ENCODE results near the gene EWSR1.

EWSR1 gene

DNA sequence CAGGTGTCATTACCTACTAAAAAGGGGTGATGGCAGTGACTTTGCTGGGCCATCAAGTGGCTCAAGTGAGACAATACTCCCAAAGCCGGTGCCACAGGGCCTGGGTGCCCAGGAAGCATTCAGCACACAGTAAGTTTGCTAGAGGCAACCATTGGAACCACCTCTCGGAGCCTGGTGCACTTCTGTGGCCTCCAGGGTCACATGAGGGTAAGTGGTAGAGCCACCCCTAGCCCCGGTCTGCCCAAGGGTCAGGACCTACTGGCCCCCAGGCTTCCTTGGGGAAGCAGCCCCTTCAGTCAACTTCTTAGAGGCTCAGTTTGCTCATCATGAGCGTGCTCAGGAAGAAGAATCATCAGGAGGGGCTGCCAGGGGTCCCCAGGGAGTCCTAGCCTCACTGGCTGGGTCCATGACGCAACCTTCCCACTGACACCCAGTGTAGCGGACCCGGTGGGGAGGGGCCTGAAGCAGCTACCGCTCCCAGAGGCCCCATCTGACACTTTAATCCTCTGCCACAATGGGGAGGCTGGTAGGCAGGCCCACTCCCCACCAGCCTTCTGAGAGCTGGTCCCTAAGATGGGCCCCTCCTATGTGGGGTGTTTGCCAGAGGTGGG is 64.9 kb downstream of the EWSR1 start:
- H3K4me3 ChIP-seq (ENCODE audit: control insufficient read depth in 1 of 7, extremely low read depth in 1 of 7, insufficient read depth in 4 of 7, low read depth in 2 of 7, low read length in 6 of 7), result no peak overlapping the region
- DNase-seq, result no peak
- WGBS (ENCODE audit: insufficient coverage), result 96% methylated on average over 8 of the region's 8 CpGs
- no peak overlapping the region for H3K27ac ChIP-seq (ENCODE audit: insufficient read depth in 1 of 2, low read depth in 1 of 2, low read length in 2 of 2, poor library complexity in 1 of 2, severe bottlenecking in 2 of 2)
- CTCF ChIA-PET, result interaction anchor here (0.5 to 0.7 kb wide), 2 partner anchors 9 to 303 kb away, joined by 3 to 4 read pairs; no protein-coding TSS in a partner anchor
- H3K9me3 ChIP-seq (ENCODE audit: control extremely low read depth in 1 of 5, control insufficient read depth in 4 of 5, insufficient read depth in 2 of 5, low read depth in 1 of 5, low read length in 4 of 5), result no peaks in the 10 kb centered on the region
- POLR2A ChIA-PET, result no interaction called here
- H3K27me3 ChIP-seq (replicated peaks in 2 of 5; ENCODE audit: control insufficient read depth in 4 of 5, insufficient read depth in 5 of 5, low read length in 4 of 5), result no peaks in the 10 kb centered on the region
- H3K4me1 ChIP-seq (ENCODE audit: control extremely low read depth in 1 of 4, control insufficient read depth in 4 of 4, insufficient read depth in 4 of 4, low read length in 3 of 4), result no peaks in the 10 kb centered on the region
- peaks cover 9 to 95% (median 71%) of the 10 kb centered on the region in 4 experiments for H3K36me3 ChIP-seq (ENCODE audit: control insufficient read depth in 4 of 4, insufficient read depth in 4 of 4, low read length in 3 of 4)

DNA sequence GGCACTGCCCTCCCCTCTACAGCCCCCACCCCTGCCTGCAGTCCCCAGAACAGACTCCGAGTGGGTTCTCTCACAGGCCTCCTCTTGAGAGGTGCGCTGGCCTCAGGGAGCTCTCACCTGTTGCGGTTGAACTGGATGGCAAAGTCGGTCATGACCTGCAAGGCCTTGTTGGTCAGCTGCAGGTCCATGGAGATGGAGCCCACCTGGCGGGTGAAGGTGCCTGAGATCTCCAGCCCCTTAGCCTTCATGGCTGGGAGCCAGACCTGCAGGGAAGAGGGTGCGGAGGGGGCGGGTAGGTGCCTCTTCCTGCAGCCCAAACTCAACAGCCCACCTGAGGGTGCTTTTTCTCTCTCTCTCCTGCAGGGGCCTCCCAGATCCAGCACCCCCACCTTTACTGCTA is 66.1 kb downstream of the EWSR1 start:
- ChIA-PET CTCF (no interaction called here), POLR2A (no interaction called here)
- peaks cover 4 to 95% (median 73%) of the 10 kb centered on the region in 4 experiments for H3K36me3 ChIP-seq (ENCODE audit: control insufficient read depth in 4 of 4, insufficient read depth in 4 of 4, low read length in 3 of 4)
- WGBS (ENCODE audit: insufficient coverage), result 100% methylated on average over 5 of the region's 7 CpGs
- H3K9me3 ChIP-seq (ENCODE audit: control extremely low read depth in 1 of 5, control insufficient read depth in 4 of 5, insufficient read depth in 2 of 5, low read depth in 1 of 5, low read length in 4 of 5), result no peaks in the 10 kb centered on the region
- H3K27ac ChIP-seq (ENCODE audit: insufficient read depth in 1 of 2, low read depth in 1 of 2, low read length in 2 of 2, poor library complexity in 1 of 2, severe bottlenecking in 2 of 2), result no peak overlapping the region
- H3K4me1 ChIP-seq (ENCODE audit: control extremely low read depth in 1 of 4, control insufficient read depth in 4 of 4, insufficient read depth in 4 of 4, low read length in 3 of 4), result no peaks in the 10 kb centered on the region
- H3K4me3 ChIP-seq (ENCODE audit: control insufficient read depth in 1 of 7, extremely low read depth in 1 of 7, insufficient read depth in 4 of 7, low read depth in 2 of 7, low read length in 6 of 7), result no peak overlapping the region
- no peaks in the 10 kb centered on the region for H3K27me3 ChIP-seq (replicated peaks in 2 of 5; ENCODE audit: control insufficient read depth in 4 of 5, insufficient read depth in 5 of 5, low read length in 4 of 5)
- DNase-seq, result no peak

DNA sequence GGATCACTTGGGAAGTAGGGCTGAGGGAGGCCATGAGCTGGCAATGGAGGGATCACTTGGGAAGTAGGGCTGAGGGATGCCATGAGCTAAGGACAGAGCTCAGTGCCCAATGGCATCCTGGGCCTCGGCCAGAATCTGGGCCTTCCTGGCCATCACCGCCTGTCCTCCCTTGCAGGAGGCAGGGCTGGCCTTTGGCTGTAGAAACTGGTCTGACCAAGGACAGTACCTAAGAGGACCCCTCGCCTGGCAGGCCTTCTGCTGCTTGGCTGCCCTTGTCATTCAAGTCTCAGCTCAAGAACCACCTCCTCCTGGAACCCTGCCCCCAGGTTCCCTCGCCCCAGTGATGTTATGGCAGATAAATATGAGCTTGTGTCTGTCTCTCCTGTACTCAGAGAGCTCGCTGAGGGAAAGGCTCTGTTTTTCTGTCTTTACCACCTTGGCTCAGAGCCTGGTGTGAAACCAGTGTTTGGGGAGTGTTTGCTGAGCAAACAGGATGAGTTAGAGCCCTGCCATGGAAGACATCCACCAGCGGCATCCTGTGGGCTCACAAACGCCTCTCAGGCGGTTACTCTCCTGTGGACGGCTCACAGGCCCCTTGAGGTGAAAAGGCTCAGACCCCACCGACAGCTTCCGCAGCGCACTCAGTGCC is 66.8 kb downstream of the EWSR1 start:
- H3K27ac ChIP-seq (ENCODE audit: insufficient read depth in 1 of 2, low read depth in 1 of 2, low read length in 2 of 2, poor library complexity in 1 of 2, severe bottlenecking in 2 of 2), result no peak overlapping the region
- ChIA-PET POLR2A (no interaction called here), CTCF (interaction anchor here (1.1 kb wide), 1 partner anchor 14 kb away, joined by 4 read pairs; no protein-coding TSS in a partner anchor)
- H3K27me3 ChIP-seq (replicated peaks in 2 of 5; ENCODE audit: control insufficient read depth in 4 of 5, insufficient read depth in 5 of 5, low read length in 4 of 5), result no peaks in the 10 kb centered on the region
- H3K4me3 ChIP-seq (ENCODE audit: control insufficient read depth in 1 of 7, extremely low read depth in 1 of 7, insufficient read depth in 4 of 7, low read depth in 2 of 7, low read length in 6 of 7), result no peak overlapping the region
- no peak for DNase-seq
- H3K4me1 ChIP-seq (ENCODE audit: control extremely low read depth in 1 of 4, control insufficient read depth in 4 of 4, insufficient read depth in 4 of 4, low read length in 3 of 4), result no peaks in the 10 kb centered on the region
- no peaks in the 10 kb centered on the region for H3K9me3 ChIP-seq (ENCODE audit: control extremely low read depth in 1 of 5, control insufficient read depth in 4 of 5, insufficient read depth in 2 of 5, low read depth in 1 of 5, low read length in 4 of 5)
- 87% methylated on average over 11 of the region's 12 CpGs for WGBS (ENCODE audit: insufficient coverage)
- peaks cover 4 to 96% (median 73%) of the 10 kb centered on the region in 4 experiments for H3K36me3 ChIP-seq (ENCODE audit: control insufficient read depth in 4 of 4, insufficient read depth in 4 of 4, low read length in 3 of 4)

DNA sequence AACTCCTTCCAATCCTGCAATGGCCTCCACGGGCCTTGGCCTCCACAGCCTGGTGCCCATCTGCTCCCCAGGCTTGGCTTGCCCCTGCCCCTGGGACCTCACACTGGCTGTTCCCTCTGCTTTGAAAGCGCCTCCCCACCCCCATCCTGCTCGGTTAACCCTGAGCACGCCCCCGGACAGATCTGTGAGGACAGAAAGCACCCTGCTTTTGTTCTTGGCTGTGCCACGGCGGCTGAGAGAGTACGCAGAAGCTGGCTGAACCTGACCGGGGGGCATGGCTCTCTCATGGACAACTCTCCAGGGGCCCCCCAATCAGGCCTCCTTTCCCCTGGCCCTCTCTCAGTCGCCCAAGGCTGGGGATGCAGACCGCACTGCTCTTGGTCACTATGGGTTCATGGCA is 67.6 kb downstream of the EWSR1 start:
- H3K27ac ChIP-seq (ENCODE audit: insufficient read depth in 1 of 2, low read depth in 1 of 2, low read length in 2 of 2, poor library complexity in 1 of 2, severe bottlenecking in 2 of 2), result no peak overlapping the region
- ChIA-PET POLR2A (no interaction called here), CTCF (interaction anchor here (1.1 to 1.2 kb wide), 2 partner anchors 15 to 22 kb away, joined by 4 read pairs; no protein-coding TSS in a partner anchor)
- DNase-seq, result no peak
- no peak overlapping the region for H3K4me3 ChIP-seq (ENCODE audit: control insufficient read depth in 1 of 7, extremely low read depth in 1 of 7, insufficient read depth in 4 of 7, low read depth in 2 of 7, low read length in 6 of 7)
- no peaks in the 10 kb centered on the region for H3K27me3 ChIP-seq (replicated peaks in 2 of 5; ENCODE audit: control insufficient read depth in 4 of 5, insufficient read depth in 5 of 5, low read length in 4 of 5)
- WGBS (ENCODE audit: insufficient coverage), result 97% methylated on average over 11 of the region's 11 CpGs
- H3K36me3 ChIP-seq (ENCODE audit: control insufficient read depth in 4 of 4, insufficient read depth in 4 of 4, low read length in 3 of 4), result peaks cover 8 to 96% (median 77%) of the 10 kb centered on the region in 4 experiments
- no peaks in the 10 kb centered on the region for H3K9me3 ChIP-seq (ENCODE audit: control extremely low read depth in 1 of 5, control insufficient read depth in 4 of 5, insufficient read depth in 2 of 5, low read depth in 1 of 5, low read length in 4 of 5)
- no peaks in the 10 kb centered on the region for H3K4me1 ChIP-seq (ENCODE audit: control extremely low read depth in 1 of 4, control insufficient read depth in 4 of 4, insufficient read depth in 4 of 4, low read length in 3 of 4)

DNA sequence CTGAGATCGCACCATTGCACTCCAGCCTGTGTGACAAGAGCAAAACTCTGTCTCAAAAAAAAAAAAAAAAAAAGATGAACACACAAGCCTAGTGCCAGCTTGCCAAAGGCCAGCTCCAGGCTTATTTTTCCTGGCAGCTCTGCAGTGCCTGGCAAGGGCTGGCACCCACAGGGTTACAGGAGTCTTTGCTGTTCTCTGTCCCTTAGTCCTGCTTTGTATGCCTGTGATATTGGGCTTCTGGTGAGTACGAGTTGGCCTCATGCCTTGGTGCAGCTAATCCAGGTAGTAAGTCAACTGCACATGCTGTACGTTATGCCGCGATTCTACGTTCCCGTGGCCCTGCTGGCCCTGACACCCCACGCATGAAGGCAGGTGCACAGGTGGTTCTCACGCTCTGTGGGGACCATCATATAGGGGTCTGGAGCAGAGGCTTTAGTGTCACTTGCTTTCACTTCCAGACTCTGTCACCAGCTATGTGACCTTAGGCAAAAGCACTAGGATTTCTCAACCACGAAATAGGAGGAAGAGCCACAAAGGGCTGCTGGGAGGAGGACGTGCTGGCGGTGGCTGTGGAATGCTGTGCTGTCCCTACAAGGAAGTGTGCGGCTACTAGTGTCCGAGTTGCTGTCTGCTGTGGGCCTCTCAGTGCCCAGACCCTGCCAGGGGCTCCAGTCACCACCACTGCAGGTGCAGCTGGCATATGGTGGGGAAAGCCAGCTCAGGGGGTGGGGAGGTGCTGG is 68.9 kb downstream of the EWSR1 start:
- Histone ChIP-seq H3K9me3 (ENCODE audit: control extremely low read depth in 1 of 5, control insufficient read depth in 4 of 5, insufficient read depth in 2 of 5, low read depth in 1 of 5, low read length in 4 of 5) (no peaks in the 10 kb centered on the region), H3K27ac (ENCODE audit: insufficient read depth in 1 of 2, low read depth in 1 of 2, low read length in 2 of 2, poor library complexity in 1 of 2, severe bottlenecking in 2 of 2) (no peak overlapping the region), H3K27me3 (replicated peaks in 2 of 5; ENCODE audit: control insufficient read depth in 4 of 5, insufficient read depth in 5 of 5, low read length in 4 of 5) (no peaks in the 10 kb centered on the region), H3K4me3 (ENCODE audit: control insufficient read depth in 1 of 7, extremely low read depth in 1 of 7, insufficient read depth in 4 of 7, low read depth in 2 of 7, low read length in 6 of 7) (no peak overlapping the region), H3K36me3 (ENCODE audit: control insufficient read depth in 4 of 4, insufficient read depth in 4 of 4, low read length in 3 of 4) (peaks cover 8 to 96% (median 77%) of the 10 kb centered on the region in 4 experiments), H3K4me1 (ENCODE audit: control extremely low read depth in 1 of 4, control insufficient read depth in 4 of 4, insufficient read depth in 4 of 4, low read length in 3 of 4) (no peaks in the 10 kb centered on the region)
- DNase-seq, result no peak
- ChIA-PET CTCF (interaction anchor here (1.1 to 1.2 kb wide), 2 partner anchors 11 to 21 kb away, joined by 3 to 4 read pairs; no protein-coding TSS in a partner anchor), POLR2A (interaction anchor here (0.5 to 1.1 kb wide), 2 partner anchors 10 to 30 kb away, joined by 4 to 5 read pairs; no protein-coding TSS in a partner anchor)
- WGBS (ENCODE audit: insufficient coverage), result 98% methylated on average over 14 of the region's 14 CpGs

DNA sequence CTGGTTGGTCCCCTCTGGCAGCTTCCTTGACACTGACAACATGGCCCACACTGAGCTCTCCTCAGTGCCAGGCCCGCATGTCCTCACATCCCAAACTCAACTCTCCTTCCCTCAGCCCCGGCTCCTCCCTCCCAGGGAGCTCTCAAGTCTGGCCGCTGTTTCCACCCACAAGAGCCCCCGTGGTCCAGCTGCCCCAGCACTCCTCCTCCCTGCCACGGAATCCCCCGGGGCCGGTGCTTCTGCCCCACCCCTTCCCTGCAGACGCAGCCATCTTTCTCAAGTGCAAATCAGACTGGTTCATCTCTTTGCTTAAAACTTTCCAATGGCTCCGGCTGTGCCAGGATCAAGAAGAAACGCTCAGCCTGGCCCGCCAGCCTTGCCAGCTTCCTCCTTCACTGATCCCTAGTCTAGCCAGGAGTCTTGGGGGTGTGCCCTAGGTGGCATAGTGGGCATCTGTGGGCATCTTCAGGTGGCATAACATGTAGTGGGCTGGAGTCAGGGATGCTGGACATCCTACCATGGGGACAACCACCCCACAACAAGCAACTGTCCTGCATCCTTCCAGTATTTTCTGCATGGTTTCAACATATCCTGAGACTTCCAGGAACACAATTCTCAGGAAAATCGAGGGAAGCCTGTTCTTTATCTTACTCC is 69.7 kb downstream of the EWSR1 start:
- DNase-seq, result no peak
- H3K9me3 ChIP-seq (ENCODE audit: control extremely low read depth in 1 of 5, control insufficient read depth in 4 of 5, insufficient read depth in 2 of 5, low read depth in 1 of 5, low read length in 4 of 5), result no peaks in the 10 kb centered on the region
- H3K4me1 ChIP-seq (ENCODE audit: control extremely low read depth in 1 of 4, control insufficient read depth in 4 of 4, insufficient read depth in 4 of 4, low read length in 3 of 4), result peaks cover 0 to 7% (median 3%) of the 10 kb centered on the region in 4 experiments
- no peak overlapping the region for H3K4me3 ChIP-seq (ENCODE audit: control insufficient read depth in 1 of 7, extremely low read depth in 1 of 7, insufficient read depth in 4 of 7, low read depth in 2 of 7, low read length in 6 of 7)
- ChIA-PET POLR2A (no interaction called here), CTCF (interaction anchor here (1.1 kb wide), 1 partner anchor 12 kb away, joined by 3 read pairs; no protein-coding TSS in a partner anchor)
- 95% methylated on average over 12 of the region's 12 CpGs for WGBS (ENCODE audit: insufficient coverage)
- peaks cover 8 to 96% (median 74%) of the 10 kb centered on the region in 4 experiments for H3K36me3 ChIP-seq (ENCODE audit: control insufficient read depth in 4 of 4, insufficient read depth in 4 of 4, low read length in 3 of 4)
- no peaks in the 10 kb centered on the region for H3K27me3 ChIP-seq (replicated peaks in 2 of 5; ENCODE audit: control insufficient read depth in 4 of 5, insufficient read depth in 5 of 5, low read length in 4 of 5)
- H3K27ac ChIP-seq (ENCODE audit: insufficient read depth in 1 of 2, low read depth in 1 of 2, low read length in 2 of 2, poor library complexity in 1 of 2, severe bottlenecking in 2 of 2), result no peak overlapping the region
